Stimulated activated CD8-positive, alpha-beta memory T cell treated with anti-CD3 and anti-CD28 coated beads, Interleukin-12 subunit alpha, Interleukin-12 subunit beta, amount 100 ng/mL, for 24 hours (primary cell): ENCODE measurements around the gene C4B.
"Not testable (repeated sequence)": the region's sequence is repeated elsewhere in the genome, so short reads cannot be mapped to it uniquely, and the experiment has no call there.

Experiments
- DNase-seq: peaks from one replicate; pipeline ENCODE4 v3.0.0-alpha.2; 2020; ENCODE audit errors: extremely low read depth

Gene C4B

GRCh38 chr6:32014547-32014946 is at the start of gene C4B:
C4B (plus strand) TSS chr6:32014795; CDS start chr6:32014846, 51 bp downstream.
- DNase-seq = not testable (repeated sequence)

- DNase-seq = no peak
Measured at GRCh38 chr6:31965700-31966099, 48.9 kb upstream of the C4B start.

DNA sequence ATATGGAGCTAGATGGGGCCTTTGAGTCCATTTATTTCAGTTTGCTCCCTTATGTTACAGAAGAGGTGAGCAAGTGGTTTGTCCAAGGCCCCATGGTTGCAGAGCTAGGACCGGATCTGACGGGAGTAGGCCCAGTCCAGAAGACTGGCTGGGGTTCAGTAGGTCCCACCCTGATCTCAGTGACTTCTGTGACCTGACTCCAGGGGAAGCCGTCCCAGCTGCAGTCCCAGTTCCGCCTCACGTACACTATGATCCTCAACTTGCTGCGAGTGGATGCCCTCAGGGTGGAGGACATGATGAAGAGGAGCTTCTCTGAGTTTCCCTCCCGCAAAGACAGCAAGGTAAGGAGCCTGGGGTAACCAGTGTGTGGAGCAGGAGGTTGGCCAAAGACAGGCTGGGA is 48.1 kb upstream of the C4B start:
- DNase-seq = no peak

GRCh38 chr6:31966997-31967925 is 47.3 kb upstream of the C4B start:
- no peak for DNase-seq

- no peak for DNase-seq
Measured at GRCh38 chr6:31967926-31968320, 46.7 kb upstream of the C4B start.

DNA sequence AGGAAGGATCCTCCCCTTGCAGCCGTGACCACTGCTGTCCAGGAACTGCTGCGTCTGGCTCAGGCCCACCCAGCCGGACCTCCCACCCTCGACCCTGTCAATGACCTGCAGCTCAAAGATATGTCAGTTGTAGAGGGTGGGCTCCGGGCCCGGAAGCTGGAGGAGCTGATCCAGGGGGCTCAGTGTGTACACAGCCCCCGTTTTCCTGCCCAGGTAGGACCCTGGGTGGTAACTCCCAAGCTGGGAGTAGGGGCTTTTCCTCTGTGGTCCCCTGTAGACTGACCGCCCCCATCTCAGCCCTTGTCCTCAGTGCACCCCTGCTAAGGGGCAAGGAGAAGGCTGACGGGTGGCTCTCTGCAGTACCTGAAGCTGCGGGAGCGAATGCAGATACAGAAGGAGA is 46.3 kb upstream of the C4B start:
- no peak for DNase-seq

GRCh38 chr6:31968791-31969711 is 45.5 kb upstream of the C4B start:
- DNase-seq = no peak

GRCh38 chr6:31969712-31970603 is 44.6 kb upstream of the C4B start:
- no peak for DNase-seq

- no peak for DNase-seq
Measured at GRCh38 chr6:31970604-31971271, 43.9 kb upstream of the C4B start.

GRCh38 chr6:31971279-31971992 is 43.2 kb upstream of the C4B start:
- DNase-seq = no peak

- DNase-seq = peak; percentile 95
Measured at GRCh38 chr6:31971993-31972708, 42.4 kb upstream of the C4B start, which contains the start of gene DXO. DXO (minus strand) TSS chr6:31972138; CDS start chr6:31971675, 463 bp downstream.

DNA sequence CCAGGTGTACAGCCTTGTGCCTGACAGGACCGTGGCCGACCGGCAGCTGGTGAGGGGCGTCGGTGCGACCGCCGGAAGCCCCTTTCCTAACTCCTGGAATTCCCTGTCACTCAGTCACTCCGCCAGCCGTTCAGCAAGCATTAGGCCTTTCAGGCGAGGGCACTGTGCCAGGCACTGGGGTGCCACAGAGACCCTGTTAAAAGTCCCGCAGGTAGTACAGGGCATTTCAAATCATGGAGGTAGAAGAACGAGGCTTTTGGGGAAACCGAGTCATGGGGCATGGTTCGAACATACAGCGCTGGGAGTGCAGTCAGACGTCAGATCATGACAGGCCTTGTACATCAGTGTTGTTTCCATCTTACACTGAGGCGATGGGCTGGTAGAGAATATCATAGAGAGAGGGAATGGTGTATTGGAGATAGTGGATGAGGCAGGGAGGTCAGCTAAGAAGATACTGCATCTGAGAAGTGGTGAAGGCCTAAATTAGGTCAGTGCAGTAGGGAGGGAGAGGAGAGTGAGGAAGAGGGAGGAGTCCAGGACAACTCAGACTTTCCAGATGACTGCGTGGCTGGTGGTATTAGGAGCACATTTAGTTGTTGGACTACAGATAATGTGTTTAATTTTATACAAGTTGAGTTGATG is 41.8 kb upstream of the C4B start:
- no peak for DNase-seq

DNA sequence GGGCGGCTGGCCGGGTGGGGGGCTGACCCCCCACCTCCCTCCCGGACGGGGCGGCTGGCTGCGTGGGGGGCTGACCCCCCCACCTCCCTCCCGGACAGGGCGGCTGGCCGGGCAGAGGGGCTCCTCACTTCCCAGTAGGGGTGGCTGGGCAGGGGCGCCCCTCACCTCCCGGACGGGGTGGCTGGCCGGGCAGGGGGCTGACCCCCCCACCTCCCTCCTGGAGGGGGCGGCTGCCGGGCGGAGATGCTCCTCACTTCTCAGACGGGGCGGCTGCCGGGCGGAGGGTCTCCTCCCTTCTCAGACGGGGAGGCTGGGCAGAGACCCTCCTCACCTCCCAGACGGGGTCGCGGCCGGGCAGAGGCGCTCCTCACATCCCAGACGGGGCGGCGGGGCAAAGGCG is 38.5 kb upstream of the C4B start:
- not testable (repeated sequence) for DNase-seq

DNA sequence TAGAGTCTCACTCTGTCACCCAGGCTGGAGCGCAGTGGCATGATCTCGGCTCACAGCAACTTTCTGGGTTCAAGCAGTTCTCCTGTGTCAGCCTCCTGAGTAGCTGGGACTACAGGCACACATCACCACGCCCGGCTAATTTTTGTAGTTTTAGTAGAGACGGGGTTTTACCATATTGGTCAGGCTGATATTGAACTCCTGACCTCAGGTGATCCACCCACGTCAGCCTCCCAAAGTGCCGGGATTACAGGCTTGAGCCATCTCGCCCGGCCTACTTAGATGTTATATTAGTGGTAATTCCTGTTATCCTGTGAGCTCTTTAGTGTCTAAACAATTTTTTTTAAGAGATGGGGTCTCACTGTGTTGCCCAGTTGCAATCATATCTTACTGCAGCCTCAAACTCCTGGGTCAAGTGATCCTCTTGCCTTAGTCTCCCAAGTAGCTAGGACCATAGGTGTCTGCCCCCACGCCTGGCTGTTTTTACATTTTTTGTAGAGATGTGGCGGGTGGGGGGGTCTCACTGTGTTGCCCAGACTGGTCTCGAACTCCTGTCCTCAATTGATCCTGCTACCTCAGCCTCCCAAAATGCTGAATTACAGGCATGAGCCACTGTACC is 36.7 kb upstream of the C4B start:
- no peak for DNase-seq

DNA sequence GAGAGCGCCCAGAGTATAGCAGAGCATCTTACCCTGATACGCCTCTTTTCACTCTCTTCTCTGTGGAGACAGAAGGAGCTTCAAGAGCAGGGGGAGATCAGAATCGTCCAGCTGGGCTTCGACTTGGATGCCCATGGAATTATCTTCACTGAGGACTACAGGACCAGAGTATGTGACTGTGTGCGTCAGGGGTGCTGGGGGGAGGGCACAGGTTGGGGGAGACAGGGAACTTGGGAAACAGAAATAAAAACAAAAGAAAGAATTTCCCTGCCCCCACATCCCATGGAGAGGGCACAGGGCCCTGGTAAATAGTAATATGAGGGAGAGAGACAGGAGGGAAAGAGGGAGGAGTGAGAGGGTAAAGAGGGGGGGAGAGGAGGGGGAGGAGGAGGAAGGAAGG is 35.8 kb upstream of the C4B start:
- DNase-seq = no peak

- DNase-seq = no peak
Measured at GRCh38 chr6:31979238-31979898, 35.2 kb upstream of the C4B start.

- not testable (repeated sequence) for DNase-seq
Measured at GRCh38 chr6:31980195-31980876, 34.3 kb upstream of the C4B start.
